ENCODE measurements around the gene SYNJ1. TPM values are rescaled to one million over a fixed set of nuclear protein-coding genes. Genes with fewer than 3 reads are reported as not detected.

SYNJ1 gene
- total and polyA plus RNA-seq, 9 of the 15 experiments (the other 6 are each of a cell fraction or from before 2014, with no cell fraction given): 2.4 to 10.6 (median 5.6) TPM

GRCh38 chr21:32605469-32605868, 122.3 kb downstream of the SYNJ1 start (continued):
- TF ChIP-seq ZNF318 (IDR thresholded peaks at IDR 0.05; ENCODE audit: borderline replicate concordance in 1 of 2, low read depth in 1 of 2): no peak

- intact Hi-C loops (cut with micrococcal nuclease): no loop called here
- H3K9me1 ChIP-seq (ENCODE audit: control insufficient read depth, insufficient read depth, low read length): no peaks in the 10 kb centered on the region
- TF ChIP-seq KDM4B (IDR thresholded peaks at IDR 0.05; ENCODE audit: borderline replicate concordance in 2 of 2, low read depth in 1 of 2): no peak
- no peak for TF ChIP-seq NCOA4 (IDR thresholded peaks at IDR 0.05; ENCODE audit: partially characterized antibody)
- no peak for TF ChIP-seq TAL1 (IDR thresholded peaks at IDR 0.05)
- TF ChIP-seq MED1 (CRISPR knock-in tag; IDR thresholded peaks at IDR 0.05; ENCODE audit: borderline replicate concordance): no peak
- no peak for TF ChIP-seq ETS1 (conservative IDR thresholded peaks at IDR 0.05; ENCODE audit: control insufficient read depth, low read depth, low read length)
- no peak for TF ChIP-seq ATF4 (CRISPR knock-in tag; IDR thresholded peaks at IDR 0.05)
- TF ChIP-seq DLX4 (CRISPR knock-in tag; IDR thresholded peaks at IDR 0.05): no peak
- no peak for TF ChIP-seq C11orf30 (IDR thresholded peaks at IDR 0.05; ENCODE audit: low read depth)
Observed at GRCh38 chr21:32604464-32604863, 123.3 kb downstream of the SYNJ1 start.

More at GRCh38 chr21:32604464-32604863, 123.3 kb downstream of the SYNJ1 start:
- in situ Hi-C loops (cut with MboI): loop anchor here (5.0 kb wide), 1 partner anchor 202 kb away; no protein-coding TSS in a partner anchor
- H3K79me2 ChIP-seq (ENCODE audit: control insufficient read depth, insufficient read depth, low read length): peaks cover 6% of the 10 kb centered on the region; the same call in 2 of the 3 replicates
- H3K9ac ChIP-seq (ENCODE audit: insufficient read depth in 1 of 2, low read depth in 2 of 2, low read length in 2 of 2): peak overlapping the region in 1 of 2 experiments; percentile 6; a peak in 1 of 4 replicates
- H2AFZ ChIP-seq (ENCODE audit: low read depth, low read length): no peak overlapping the region
- peaks cover 3 to 6% of the 10 kb centered on the region in 2 experiments; a peak in 3 of 5 replicates for H3K4me1 ChIP-seq (replicated peaks in 1 of 2; ENCODE audit: control insufficient read depth in 2 of 2, insufficient read depth in 2 of 2, low read length in 2 of 2)
- H3K4me2 ChIP-seq (ENCODE audit: insufficient read depth, low read length): no peak overlapping the region
- FAIRE-seq (no peak), DNase-seq (ENCODE audit: extremely low read depth in 1 of 4, low spot score in 3 of 4) (no peak), ATAC-seq (no peak)
- 90% methylated on average over 8 of the region's 8 CpGs for WGBS (ENCODE audit: insufficient coverage, low coverage, missing lambda C conversion rate)
- H3K27ac ChIP-seq (ENCODE audit: extremely low read depth, low read depth, low read length): no peak overlapping the region
- BruUV-seq (replicated peaks): no TSS peak
- H3K4me3 ChIP-seq: no peak overlapping the region
- CTCF ChIA-PET (ENCODE audit: low intra/inter-chr PET ratio): no interaction called here
- H3K36me3 ChIP-seq (ENCODE audit: control insufficient read depth, insufficient read depth, low read length): peaks cover 94% of the 10 kb centered on the region
- POLR2A ChIA-PET: interaction anchor here (0.7 kb wide), 1 partner anchor 8 kb away, joined by 3 read pairs; no protein-coding TSS in a partner anchor
- no peaks in the 10 kb centered on the region for H4K20me1 ChIP-seq (replicated peaks; ENCODE audit: control insufficient read depth, insufficient read depth, low read length)
- H3K9me3 ChIP-seq (replicated peaks; ENCODE audit: control insufficient read depth, insufficient read depth, low read depth, low read length): no peaks in the 10 kb centered on the region
- H3K27me3 ChIP-seq (ENCODE audit: control insufficient read depth in 2 of 2, insufficient read depth in 2 of 2, low read length in 2 of 2): no peaks in the 10 kb centered on the region

All from K562 (cell line).